Stimulated activated CD4-positive, alpha-beta T cell treated with anti-CD3 and anti-CD28 coated beads, Interleukin-12 subunit alpha, Interleukin-12 subunit beta, amount 100 ng/mL, for 24 hours (primary cell): ENCODE data around the gene EIF5A2.
"Not testable (repeated sequence)": the region's sequence is repeated elsewhere in the genome, so short reads cannot be mapped to it uniquely, and the experiment has no call there.

Source experiments
- DNase-seq, 2 experiments: peaks; one replicate each; pipeline ENCODE4 v3.0.0-alpha.2; 2020; ENCODE audit warnings: low read depth in 2 of 2

The EIF5A2 gene

GRCh38 chr3:170896781-170897180 lies 11.7 kb downstream of the EIF5A2 start:
- no peak for DNase-seq

DNA sequence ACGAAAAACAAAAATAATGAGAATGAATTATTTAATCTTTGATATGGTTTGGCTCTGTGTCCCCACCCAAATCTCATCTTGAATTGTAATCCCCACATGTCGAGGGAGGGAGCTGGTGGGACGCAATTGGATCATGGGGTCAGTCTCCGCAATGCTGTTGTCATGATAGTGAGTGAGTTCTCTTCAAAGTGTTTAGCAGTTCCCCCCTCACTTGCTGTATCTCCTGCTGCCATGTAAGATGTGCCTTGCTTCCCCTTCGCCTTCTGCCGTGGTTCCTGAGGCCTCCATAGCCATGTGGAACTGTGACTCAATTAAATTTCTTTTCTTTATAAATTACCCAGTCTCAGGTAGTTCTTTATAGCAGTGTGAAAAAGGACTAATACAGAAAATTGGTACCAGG lies 12.1 kb downstream of the EIF5A2 start:
- not testable (repeated sequence) for DNase-seq

DNA sequence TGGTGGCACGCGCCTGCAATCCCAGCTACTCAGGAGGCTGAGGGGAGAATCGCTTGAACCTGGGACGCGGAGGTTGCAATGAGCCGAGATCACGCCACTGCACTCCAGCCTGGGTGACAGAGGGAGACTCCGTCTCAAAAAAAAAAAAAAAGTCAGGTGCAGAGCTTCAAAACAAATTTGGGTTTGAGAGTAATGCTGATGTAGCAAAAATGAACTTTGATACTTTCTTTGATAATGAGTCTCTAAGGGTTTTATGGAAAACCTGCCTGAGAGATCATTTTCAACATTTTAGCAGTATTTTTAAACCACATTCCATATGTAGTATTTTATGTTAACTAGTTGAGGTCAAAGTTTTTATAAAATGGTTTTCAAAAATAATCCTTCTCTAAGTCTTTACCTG lies 14.5 kb downstream of the EIF5A2 start:
- no peak for DNase-seq

DNA sequence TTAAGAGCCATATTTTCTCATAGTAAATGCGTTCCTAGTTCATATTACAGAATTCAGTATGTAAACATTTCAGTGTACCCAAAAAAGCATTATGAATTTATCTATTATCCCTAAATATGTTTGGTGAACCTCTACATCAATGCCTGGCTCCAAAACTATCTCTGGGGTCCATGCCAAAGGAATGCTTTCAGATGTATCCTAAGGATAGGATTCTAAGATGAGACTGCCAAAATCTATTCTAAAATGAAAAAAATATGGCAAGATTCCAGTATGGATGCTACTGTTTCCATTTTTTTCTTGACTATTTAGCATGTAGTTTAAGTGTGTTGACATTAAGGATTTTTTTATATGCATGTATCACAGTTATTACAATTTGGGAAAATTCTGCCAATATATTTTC lies 18.8 kb downstream of the EIF5A2 start:
- DNase-seq: no peak

DNA sequence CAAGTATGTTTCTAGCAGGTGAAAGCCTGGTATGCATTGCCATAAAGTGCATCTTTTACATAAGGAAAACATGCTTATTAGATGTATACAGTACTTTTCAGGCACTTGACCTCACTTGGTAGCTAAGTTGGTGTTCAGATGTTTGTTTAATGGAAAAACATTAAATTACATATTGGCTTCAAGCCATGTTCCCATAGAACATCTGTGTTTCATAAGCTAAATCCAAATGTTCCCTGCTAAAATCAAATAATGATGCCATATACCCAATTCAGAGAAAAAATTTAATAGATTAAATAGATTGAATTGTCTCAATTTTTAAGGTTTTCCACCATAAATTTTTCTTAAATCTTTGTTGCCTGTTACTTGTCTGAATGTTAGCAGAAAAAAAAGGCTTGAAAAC lies 19.3 kb downstream of the EIF5A2 start:
- DNase-seq: no peak

DNA sequence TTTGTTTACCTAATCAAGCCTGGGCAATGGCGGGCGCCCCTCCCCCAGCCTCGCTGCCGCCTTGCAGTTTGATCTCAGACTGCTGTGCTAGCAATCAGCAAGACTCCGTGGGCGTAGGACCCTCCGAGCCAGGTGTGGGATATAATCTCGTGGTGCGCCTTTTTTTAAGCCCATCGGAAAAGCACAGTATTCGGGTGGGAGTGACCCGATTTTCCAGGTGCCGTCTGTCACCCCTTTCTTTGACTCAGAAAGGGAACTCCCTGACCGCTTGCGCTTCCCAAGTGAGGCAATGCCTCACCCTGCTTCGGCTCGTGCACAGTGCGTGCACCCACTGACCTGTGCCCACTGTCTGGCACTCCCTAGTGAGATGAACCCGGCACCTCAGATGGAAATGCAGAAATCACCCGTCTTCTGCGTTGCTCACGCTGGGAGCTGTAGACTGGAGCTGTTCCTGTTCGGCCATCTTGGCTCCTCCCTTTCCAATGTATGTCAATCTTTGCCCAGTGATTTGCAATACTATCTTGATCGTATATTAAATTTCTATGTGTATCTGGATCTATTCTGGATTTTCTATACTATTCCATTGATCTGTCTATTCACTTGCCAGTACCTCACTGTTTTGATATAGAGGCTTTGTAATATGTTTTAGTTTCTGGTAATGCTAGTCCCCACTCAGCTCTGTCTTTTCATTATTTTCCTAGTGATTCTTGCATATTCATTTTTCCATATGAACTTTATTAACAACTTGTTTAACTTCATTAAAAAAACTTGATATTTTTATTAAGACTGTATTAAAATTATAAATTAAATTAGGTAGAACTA lies 24.1 kb downstream of the EIF5A2 start:
- DNase-seq: not testable (repeated sequence)

- not testable (repeated sequence) for DNase-seq
These were observed 29.7 kb downstream of the EIF5A2 start for GRCh38 chr3:170878688-170879087.

DNA sequence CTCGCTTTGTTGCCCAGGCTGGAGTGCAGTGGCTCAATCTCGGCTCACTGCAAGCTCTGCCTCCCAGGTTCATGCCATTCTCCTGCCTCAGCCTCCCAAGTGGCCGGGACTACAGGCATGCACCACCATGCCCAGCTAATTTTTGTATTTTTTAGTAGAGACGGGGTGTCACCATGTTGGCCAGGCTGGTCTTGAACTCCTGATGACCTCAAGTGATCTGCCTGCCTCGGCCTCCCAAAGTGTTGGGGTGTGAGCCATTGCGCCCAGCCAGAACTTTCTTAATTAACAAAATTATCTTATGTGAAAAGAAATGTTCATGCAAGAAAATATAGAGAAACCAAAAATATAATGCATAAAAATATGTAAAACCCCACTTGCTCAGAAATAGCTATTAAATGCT lies 31.1 kb downstream of the EIF5A2 start:
- DNase-seq: not testable (repeated sequence)

DNA sequence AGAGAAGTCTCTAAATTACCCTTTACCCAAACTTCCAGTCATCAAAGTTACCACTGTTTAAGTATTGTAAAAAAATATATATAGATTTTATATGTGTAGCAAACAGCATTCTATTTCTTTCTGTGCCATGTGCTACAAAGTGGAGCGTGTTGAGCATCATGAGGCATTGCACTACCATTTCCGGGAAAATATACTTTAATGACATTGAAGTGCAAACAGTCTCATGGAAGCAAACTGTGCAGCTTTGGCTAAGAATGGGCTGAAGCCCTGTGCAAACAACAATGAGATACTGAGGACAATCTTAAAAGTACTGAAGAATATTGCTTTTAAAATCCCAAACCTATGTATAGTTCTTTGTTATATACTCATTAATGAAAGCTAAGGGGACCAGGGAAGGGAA lies 31.9 kb downstream of the EIF5A2 start:
- DNase-seq: no peak

- DNase-seq: peak; percentile 89 to 91
These were observed 38.5 kb downstream of the EIF5A2 start, which contains the start of gene RPL22L1 for GRCh38 chr3:170869645-170870593. TSS of gene RPL22L1 (minus strand) at chr3:170870195. CDS start at chr3:170870167, 28 bp downstream.

DNA sequence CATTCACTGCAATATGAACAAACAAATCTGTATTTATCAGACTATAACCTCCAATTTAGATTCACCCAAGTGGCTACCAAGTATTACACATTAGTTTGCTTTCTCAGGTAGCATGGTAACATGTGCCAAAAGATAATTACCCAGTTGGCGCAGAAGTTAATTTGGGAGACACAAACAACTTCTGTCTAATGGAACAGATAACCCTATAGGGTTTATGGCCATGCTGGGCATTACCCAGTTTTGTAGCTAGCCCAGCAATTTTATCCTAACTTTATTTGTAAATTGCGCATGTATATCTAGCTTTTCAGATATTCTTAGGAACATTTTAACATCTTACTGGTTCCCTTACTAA lies 39.2 kb downstream of the EIF5A2 start:
- DNase-seq: no peak

DNA sequence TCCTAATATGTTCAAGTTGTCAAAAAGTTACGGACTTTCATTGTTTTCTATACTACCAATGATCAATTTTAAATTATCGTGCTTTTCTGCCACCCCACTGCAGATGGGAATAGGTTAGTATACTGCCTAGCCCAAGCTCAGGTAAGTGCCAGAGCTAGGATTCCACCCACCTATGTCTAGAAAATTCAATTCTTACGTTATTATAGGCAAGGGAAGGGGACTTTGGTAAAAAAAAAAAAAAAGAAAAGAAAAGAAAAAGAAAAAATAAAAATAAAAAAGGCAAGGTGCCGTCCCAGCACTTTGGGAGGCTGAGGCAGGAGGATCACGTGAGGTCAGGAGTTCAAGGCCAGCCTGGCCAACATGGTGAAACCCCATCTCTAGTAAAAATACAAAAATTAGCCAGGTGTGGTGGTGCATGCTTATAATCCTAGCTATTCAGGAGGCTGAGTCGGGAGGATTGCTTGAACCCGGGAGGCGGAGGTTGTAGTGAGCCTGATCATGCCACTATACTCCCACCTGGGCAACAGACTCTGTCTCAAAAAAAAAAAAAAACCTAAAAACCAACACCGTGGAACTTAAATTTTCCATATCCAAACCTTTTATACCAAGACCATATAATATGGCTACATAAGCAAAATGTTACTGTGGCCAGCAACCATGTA lies 39.7 kb downstream of the EIF5A2 start:
- no peak for DNase-seq

- no peak for DNase-seq
These were observed 41.1 kb downstream of the EIF5A2 start for GRCh38 chr3:170867143-170867937.

DNA sequence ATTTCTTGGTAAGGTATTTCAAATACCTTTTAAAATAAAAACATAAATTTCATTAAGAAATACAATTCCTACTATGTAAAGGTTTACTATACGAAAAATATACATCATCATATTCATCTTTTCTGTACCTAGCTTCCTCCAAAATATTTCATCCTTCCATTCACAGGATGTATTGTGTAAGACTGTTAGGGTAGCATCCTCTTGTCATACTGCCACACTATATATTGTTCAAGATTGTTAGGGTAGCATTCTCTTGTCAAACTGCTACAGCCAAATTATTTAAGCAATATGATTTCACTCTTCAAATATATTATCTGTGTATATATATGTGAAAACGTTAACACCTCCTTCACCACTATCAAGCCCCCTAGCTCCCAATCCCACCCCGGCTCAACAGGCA lies 41.9 kb downstream of the EIF5A2 start:
- DNase-seq: no peak

GRCh38 chr3:170865209-170866094 lies 43.0 kb downstream of the EIF5A2 start:
- no peak for DNase-seq

DNA sequence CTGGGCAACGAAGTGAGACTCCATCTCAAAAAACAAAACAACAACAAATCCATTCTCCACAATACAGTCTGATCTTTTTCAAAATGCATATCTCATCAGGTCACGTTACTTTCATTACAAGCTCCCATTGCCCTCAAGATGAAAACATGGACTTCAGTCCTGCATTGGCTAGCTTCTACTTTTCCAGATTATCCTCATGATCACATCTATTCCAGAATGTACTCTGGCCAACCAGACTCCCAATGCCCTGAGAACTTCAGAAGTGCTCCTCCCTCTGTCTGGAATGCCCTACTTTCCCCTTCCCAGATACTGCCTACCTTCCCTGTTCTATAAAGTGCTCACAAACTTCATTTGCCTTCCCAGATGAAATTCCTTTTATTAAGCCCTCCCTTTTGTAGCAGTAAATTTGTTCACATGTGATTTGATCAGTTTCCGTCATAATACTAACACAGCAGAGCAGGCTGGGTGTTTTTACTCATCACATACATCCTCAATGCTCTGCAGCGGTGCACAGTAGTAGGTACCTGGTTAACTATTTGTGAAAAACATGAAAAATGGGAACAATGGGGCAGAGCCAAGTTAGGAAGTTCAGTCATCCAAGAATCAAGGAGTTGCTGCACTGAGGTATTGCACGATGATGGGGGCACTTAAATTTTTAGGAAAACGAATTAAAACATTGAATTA lies 43.8 kb downstream of the EIF5A2 start:
- no peak for DNase-seq

- no peak for DNase-seq
These were observed 44.6 kb downstream of the EIF5A2 start for GRCh38 chr3:170863816-170864215.

DNA sequence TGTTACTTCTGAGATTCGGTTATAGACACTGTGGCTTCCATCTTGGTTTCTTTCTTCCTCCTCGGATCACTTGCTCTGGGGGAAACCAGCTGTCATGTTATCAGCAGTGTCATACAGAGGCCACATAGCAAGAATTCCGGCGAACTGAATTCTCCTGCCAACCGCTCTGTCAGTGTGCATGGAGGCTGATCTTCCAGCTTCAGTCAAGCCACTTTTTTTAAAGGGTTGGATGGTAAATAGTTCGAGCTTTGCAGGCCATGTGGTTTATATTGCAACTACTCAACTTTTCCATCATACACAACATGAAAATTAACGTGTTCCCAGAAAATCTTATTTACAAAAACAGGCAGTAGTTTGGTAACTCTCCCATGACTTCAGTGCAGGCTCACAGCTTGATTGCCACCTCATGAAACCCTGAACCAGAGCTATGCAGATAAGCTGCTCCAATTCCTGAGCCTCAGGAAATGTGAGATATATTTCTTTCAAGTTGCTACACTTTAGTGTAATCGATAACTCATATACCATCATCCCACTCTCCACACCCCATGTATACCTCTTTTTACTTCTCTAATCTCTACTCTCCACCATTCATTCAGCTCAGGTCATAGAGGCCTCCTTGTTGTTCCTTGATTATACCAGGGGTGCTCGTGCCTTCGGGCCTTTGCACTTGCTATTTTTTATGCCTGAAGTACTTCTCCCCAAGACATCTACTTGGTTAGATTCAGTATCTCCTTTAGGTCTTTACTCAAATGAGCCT lies 45.6 kb downstream of the EIF5A2 start:
- no peak for DNase-seq

DNA sequence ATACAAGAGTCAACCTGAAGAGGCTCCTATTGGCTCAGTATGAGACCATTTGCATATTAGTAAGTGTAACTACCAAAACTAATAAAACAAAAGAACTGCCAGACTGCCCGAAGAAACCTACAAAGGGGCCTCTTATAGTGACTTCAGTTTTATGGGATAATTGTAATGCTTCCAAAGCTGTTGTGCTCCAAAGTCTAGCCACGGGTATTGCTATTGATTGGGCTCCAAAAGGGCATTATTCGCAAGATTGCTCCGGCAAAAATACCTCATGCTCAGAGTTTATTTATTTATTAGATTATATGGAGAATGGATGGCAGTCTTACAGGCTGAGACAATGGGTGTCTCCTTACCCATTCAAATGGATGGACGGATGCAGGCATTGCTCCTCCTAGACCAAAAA lies 49.8 kb downstream of the EIF5A2 start:
- DNase-seq: no peak
